Small intestine (tissue), 7 donors: ENCODE measurements around the gene SEPTIN7. TPM values are rescaled to one million over a fixed set of nuclear protein-coding genes. Genes with fewer than 3 reads are reported as not detected.

ENCODE experiments used
- DNase-seq, 2 donors: peaks; one replicate each; pipeline versions ENCODE4 v3.0.0 to v3.0.0-alpha.2; 2013
- FAIRE-seq: peaks from 2 replicates; lab custom pipeline; 2012; peaks lifted over from hg19 to GRCh38; lab: Jason Lieb, UNC
- H3K27ac ChIP-seq, 3 donors: one replicate each; pipeline ENCODE4 v1.5.1; 2013; ENCODE audit warnings: low read length in 2 of 3, mild to moderate bottlenecking in 2 of 3, control low read depth in 1 of 3, inconsistent platforms in 1 of 3, low read depth in 1 of 3, moderate library complexity in 1 of 3
- H3K27me3 ChIP-seq, 3 donors: one replicate each; pipeline ENCODE4 v1.6.1; 2013; ENCODE audit warnings: low read length in 3 of 3, inconsistent platforms in 1 of 3; ENCODE audit not compliant: control insufficient read depth in 3 of 3, insufficient read depth in 3 of 3
- H3K36me3 ChIP-seq, 3 donors: one replicate each; pipeline ENCODE4 v1.6.1; 2013; ENCODE audit warnings: low read length in 3 of 3, inconsistent platforms in 1 of 3, low read depth in 1 of 3, mild to moderate bottlenecking in 1 of 3, moderate library complexity in 1 of 3; ENCODE audit not compliant: control insufficient read depth in 3 of 3, insufficient read depth in 2 of 3
- H3K4me1 ChIP-seq, 3 donors: one replicate each; pipeline ENCODE4 v1.6.1; 2013; ENCODE audit warnings: low read length in 2 of 3, inconsistent platforms in 1 of 3, low read depth in 1 of 3, mild to moderate bottlenecking in 1 of 3, moderate library complexity in 1 of 3; ENCODE audit not compliant: control insufficient read depth in 3 of 3, insufficient read depth in 2 of 3
- H3K4me3 ChIP-seq, 3 donors: one replicate each; pipeline ENCODE4 v1.5.1; 2013; ENCODE audit warnings: low read length in 3 of 3, control low read depth in 1 of 3, inconsistent platforms in 1 of 3, low read depth in 1 of 3, mild to moderate bottlenecking in 1 of 3, moderate library complexity in 1 of 3
- H3K9me3 ChIP-seq, 2 donors: one replicate each; pipeline ENCODE4 v1.6.1; 2013; ENCODE audit warnings: low read depth in 1 of 2, low read length in 1 of 2; ENCODE audit not compliant: control insufficient read depth in 2 of 2, insufficient read depth in 1 of 2
- WGBS, 3 donors: extraction: QIAGEN DNeasy Blood & Tissue Kit; methylation state at CpG; one replicate each; pipeline ENCODE4 v1.1.7; 2013; 5-methylcytosine and 5-hydroxymethylcytosine counted together
- polyA plus RNA-seq, 4 donors: library from polyadenylated mRNA; stranded (reverse) in 3 of 4; unstranded in 1 of 4; fragments of 200-250 nt in 3 of 4; fragments of 120-200 nt in 1 of 4; gene quantifications; one replicate each; pipeline versions ENCODE4 v1.2.1 to v1.2.3, GENCODE V29; 2013
- donor health status: healthy with polysubstance abuse.
- donor health status: control.
- donor health status: control.
- donor health status: Bipolar disorder and iron deficiency.
- donor health status: healthy.

Gene SEPTIN7
- polyA plus RNA-seq, 4 donors: 80.1 to 169 (median 98.0) TPM

DNA sequence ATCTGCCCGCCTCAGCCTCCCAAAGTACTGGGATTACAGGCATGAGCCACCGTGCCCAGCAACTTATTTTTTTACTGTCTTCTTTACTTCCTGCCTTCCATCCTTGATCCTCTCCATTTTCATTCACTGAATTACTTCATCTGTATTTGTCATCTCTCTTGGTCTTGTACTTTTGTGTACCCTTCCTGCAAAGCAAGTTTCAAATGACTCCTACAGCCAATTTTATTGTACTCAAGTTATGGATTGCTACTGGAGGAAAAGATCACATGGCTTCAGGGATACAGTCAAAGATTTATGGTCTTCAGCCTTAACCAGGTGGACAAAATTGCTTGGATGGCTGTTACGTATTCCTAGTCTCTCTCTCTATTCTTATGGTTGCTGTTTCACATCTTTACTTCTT, 22.6 kb downstream of the SEPTIN7 start:
- H3K4me3 ChIP-seq: no peak overlapping the region
- FAIRE-seq (no peak), DNase-seq (no peak)
- H3K27me3 ChIP-seq: no peaks in the 10 kb centered on the region
- peaks cover 0 to 13% of the 10 kb centered on the region in 2 donors for H3K9me3 ChIP-seq
- H3K36me3 ChIP-seq: peaks cover 0 to 4% (median 0%) of the 10 kb centered on the region in 3 donors
- H3K27ac ChIP-seq: no peak overlapping the region
- 83 to 85% (median 84%) methylated on average over 3 of the region's 3 CpGs for WGBS, 3 donors
- H3K4me1 ChIP-seq: peaks cover 0 to 6% (median 0%) of the 10 kb centered on the region in 3 donors

DNA sequence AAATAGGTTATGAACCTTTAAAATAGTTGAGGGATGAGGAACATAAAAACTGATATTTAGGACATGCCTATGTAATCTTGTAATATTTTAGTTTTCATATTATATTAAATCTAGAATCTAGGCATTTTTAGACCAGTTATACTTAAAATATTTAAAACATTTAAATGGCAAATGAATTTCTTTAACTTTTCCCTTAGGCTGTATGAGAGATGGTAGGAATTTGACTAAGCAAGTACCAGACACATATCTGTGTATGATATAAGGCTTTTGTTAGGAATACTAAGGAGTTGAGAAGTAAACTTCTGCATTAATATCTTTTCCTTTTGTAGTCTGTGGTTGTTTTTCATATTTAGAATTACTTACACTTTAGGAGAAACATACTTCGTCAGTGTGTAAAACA, 25.1 kb downstream of the SEPTIN7 start:
- FAIRE-seq (peak; percentile 74), DNase-seq (no peak)
- Histone ChIP-seq H3K4me1 (peaks cover 0 to 6% (median 0%) of the 10 kb centered on the region in 3 donors), H3K9me3 (peaks cover 0 to 10% of the 10 kb centered on the region in 2 donors), H3K36me3 (peaks cover 0 to 4% (median 0%) of the 10 kb centered on the region in 3 donors), H3K27me3 (no peaks in the 10 kb centered on the region), H3K27ac (no peak overlapping the region), H3K4me3 (no peak overlapping the region)
- WGBS, 3 donors: 94 to 98% (median 96%) methylated on average over 1 of the region's 1 CpG

GRCh38 chr7:35826751-35827150, 25.9 kb downstream of the SEPTIN7 start:
- 77 to 93% (median 92%) methylated on average over 4 of the region's 4 CpGs for WGBS, 3 donors
- Histone ChIP-seq H3K9me3 (peaks cover 0 to 6% of the 10 kb centered on the region in 2 donors), H3K4me1 (peaks cover 0 to 6% (median 0%) of the 10 kb centered on the region in 3 donors), H3K27me3 (no peaks in the 10 kb centered on the region), H3K27ac (no peak overlapping the region), H3K36me3 (peaks cover 0 to 4% (median 0%) of the 10 kb centered on the region in 3 donors), H3K4me3 (no peak overlapping the region)
- DNase-seq: no peak
- FAIRE-seq: no peak

DNA sequence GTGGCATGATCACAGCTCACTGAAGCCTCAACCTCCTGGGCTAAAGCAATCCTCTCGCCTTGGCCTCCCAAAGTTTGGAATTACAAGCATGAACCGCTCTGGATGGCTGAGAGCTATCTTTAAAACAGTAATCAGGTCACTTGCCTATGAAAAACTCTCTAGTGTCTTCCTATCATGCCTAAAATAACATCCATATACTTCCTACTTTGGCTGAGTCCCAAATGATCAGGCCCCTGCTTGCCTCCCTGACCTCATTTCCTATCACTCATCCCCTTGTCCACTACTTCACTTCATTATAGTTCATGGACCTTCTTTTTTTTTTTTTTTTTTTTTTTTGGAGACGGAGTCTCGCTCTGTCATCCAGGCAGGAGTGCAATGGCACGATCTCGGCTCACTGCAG, 28.0 kb downstream of the SEPTIN7 start:
- no peak for FAIRE-seq
- Histone ChIP-seq H3K4me1 (peaks cover 0 to 6% (median 0%) of the 10 kb centered on the region in 3 donors), H3K9me3 (no peaks in the 10 kb centered on the region), H3K27me3 (no peaks in the 10 kb centered on the region), H3K27ac (no peak overlapping the region), H3K4me3 (no peak overlapping the region), H3K36me3 (no peaks in the 10 kb centered on the region)
- no peak for DNase-seq
- 92 to 99% (median 98%) methylated on average over 5 to 6 of the region's 6 CpGs for WGBS, 3 donors

GRCh38 chr7:35831208-35831607, 30.4 kb downstream of the SEPTIN7 start:
- no peaks in the 10 kb centered on the region for H3K4me1 ChIP-seq
- no peaks in the 10 kb centered on the region for H3K27me3 ChIP-seq
- no peak overlapping the region for H3K4me3 ChIP-seq
- no peaks in the 10 kb centered on the region for H3K9me3 ChIP-seq
- FAIRE-seq (no peak), DNase-seq (no peak)
- no peaks in the 10 kb centered on the region for H3K36me3 ChIP-seq
- no peak overlapping the region for H3K27ac ChIP-seq

DNA sequence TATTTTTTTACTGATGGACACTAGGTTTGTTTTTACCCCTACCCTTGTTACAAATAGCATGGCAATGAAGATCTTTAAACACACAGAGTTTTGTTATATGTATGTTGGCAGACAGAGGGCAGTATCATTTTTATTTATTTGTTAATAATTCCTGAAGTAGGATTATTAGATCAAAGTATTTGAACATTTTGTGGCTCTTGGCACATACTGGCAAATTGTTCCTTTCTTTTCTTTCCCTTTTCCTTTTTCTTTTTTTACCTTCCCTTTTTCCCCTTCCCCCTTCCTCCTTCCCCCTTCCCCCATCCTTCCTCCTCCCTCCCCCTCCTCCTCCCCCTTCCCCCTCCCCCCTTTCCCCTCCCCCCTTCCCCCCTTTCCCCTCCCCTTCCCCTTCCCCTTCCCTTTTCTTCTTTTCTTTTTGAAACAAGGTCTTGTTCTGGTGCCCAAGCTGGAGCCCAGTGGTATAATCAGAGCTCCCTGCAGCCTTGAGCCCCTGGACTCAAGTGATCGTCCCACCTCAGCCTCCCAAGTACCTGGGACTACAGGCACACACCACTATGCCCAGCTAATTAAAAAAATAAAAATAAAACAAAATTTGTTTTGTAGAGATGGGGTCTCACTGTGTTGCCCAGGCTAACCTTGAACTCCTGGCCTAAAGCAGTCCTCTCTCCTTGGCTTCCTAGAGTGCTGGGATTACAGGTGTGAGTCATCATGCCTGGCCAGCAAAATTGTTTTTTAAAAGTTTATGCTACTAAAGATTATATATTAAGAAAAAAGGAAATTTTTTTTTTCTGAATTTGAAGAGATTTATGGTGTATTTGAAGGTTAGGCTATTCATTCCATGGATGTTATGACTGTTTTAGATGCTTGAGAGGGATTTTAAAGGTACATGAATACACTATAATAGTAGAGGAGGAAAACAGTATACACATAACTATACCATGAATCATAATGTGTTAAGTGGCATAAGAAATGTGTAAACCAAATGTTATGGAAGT, 39.3 kb downstream of the SEPTIN7 start:
- Histone ChIP-seq H3K4me3 (no peak overlapping the region), H3K27ac (no peak overlapping the region), H3K27me3 (no peaks in the 10 kb centered on the region), H3K36me3 (peaks cover 3 to 16% (median 3%) of the 10 kb centered on the region in 3 donors), H3K4me1 (no peaks in the 10 kb centered on the region), H3K9me3 (no peaks in the 10 kb centered on the region)
- DNase-seq (no peak), FAIRE-seq (no peak)
- 95 to 100% (median 97%) methylated on average over 1 of the region's 1 CpG for WGBS, 3 donors

GRCh38 chr7:35846816-35847412, 46.1 kb downstream of the SEPTIN7 start:
- Histone ChIP-seq H3K27ac (no peak overlapping the region), H3K4me1 (no peaks in the 10 kb centered on the region), H3K27me3 (no peaks in the 10 kb centered on the region), H3K4me3 (no peak overlapping the region), H3K36me3 (peaks cover 3 to 15% (median 7%) of the 10 kb centered on the region in 3 donors), H3K9me3 (no peaks in the 10 kb centered on the region)
- peak in 1 of 2 donors; percentile 2 for DNase-seq
- FAIRE-seq: no peak
- 95 to 99% (median 97%) methylated on average over 11 of the region's 11 CpGs for WGBS, 3 donors

DNA sequence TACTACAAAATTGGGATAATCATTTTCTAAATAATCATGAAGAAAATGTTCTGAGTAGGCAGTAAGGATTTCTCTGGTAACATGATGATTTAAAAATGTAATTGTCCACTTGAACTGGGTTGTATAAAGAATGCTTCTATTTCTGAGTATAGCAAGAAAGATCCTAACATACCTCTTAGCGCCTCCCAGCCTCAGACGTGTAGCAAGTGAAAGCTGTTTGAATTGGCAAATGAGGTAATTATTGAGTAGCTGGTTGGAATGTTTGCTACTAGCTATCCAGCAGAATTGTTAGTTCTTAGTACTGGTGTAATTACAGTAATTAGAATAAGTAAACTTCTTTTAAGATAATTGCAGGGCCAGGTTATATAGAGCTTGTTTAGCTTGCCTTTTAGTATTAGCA, 47.9 kb downstream of the SEPTIN7 start:
- Histone ChIP-seq H3K27ac (no peak overlapping the region), H3K36me3 (peaks cover 0 to 20% (median 7%) of the 10 kb centered on the region in 3 donors), H3K27me3 (no peaks in the 10 kb centered on the region), H3K4me3 (no peak overlapping the region), H3K9me3 (no peaks in the 10 kb centered on the region), H3K4me1 (no peaks in the 10 kb centered on the region)
- FAIRE-seq (no peak), DNase-seq (no peak)
- 69 to 77% (median 73%) methylated on average over 2 of the region's 2 CpGs for WGBS, 3 donors
